Lung (tissue), 12 donors: ENCODE data around the gene OPRL1. TPM values are rescaled to one million over a fixed set of nuclear protein-coding genes. Genes with fewer than 3 reads are reported as not detected.

Experiments used
- ATAC-seq: fragments of 200-7000 bp; cut with Tn5 transposase; one replicate; pipeline ENCODE4 v1.9.1; 2020; ENCODE audit warnings: moderate number of reproducible peaks; ENCODE audit not compliant: insufficient read depth, low FRiP score
- DNase-seq, 3 donors: peaks; one replicate each; pipeline ENCODE4 v3.0.0-alpha.2; 2013 to 2017
- H3K27ac ChIP-seq, 2 donors: one replicate each; pipeline ENCODE4 v1.5.1; 2013; ENCODE audit warnings: mild to moderate bottlenecking in 2 of 2, moderate library complexity in 2 of 2, control low read depth in 1 of 2, inconsistent platforms in 1 of 2, low read depth in 1 of 2, low read length in 1 of 2
- H3K27me3 ChIP-seq, 3 donors: one replicate each; pipeline ENCODE4 v1.5.1; 2013; ENCODE audit warnings: low read length in 2 of 3; ENCODE audit not compliant: control insufficient read depth in 3 of 3, insufficient read depth in 3 of 3
- H3K36me3 ChIP-seq, 4 donors: one replicate each; pipeline ENCODE4 v1.5.1; 2013; ENCODE audit warnings: low read length in 4 of 4, mild to moderate bottlenecking in 1 of 4, moderate library complexity in 1 of 4; ENCODE audit not compliant: control insufficient read depth in 4 of 4, insufficient read depth in 4 of 4
- H3K4me1 ChIP-seq, 5 donors: one replicate each; pipeline ENCODE4 v1.5.1; 2013; ENCODE audit warnings: low read length in 5 of 5, mild to moderate bottlenecking in 2 of 5, moderate library complexity in 1 of 5; ENCODE audit not compliant: control insufficient read depth in 5 of 5, insufficient read depth in 5 of 5
- H3K4me3 ChIP-seq: one replicate; pipeline ENCODE4 v1.5.1; 2013; ENCODE audit warnings: mild to moderate bottlenecking, control low read depth, moderate library complexity
- H3K9ac ChIP-seq, 2 donors: one replicate each; pipeline ENCODE4 v1.5.1; 2013; ENCODE audit warnings: low read length in 2 of 2, control low read depth in 1 of 2; ENCODE audit not compliant: insufficient read depth in 1 of 2
- H3K9me3 ChIP-seq, 4 donors: one replicate each; pipeline ENCODE4 v1.5.1; 2013; ENCODE audit warnings: low read length in 3 of 4, mild to moderate bottlenecking in 1 of 4, moderate library complexity in 1 of 4; ENCODE audit not compliant: control insufficient read depth in 4 of 4, insufficient read depth in 3 of 4
- WGBS, 2 donors: extraction: QIAGEN DNeasy Blood & Tissue Kit; methylation state at CpG; one replicate each; pipeline ENCODE4 v1.1.7; 2013; 5-methylcytosine and 5-hydroxymethylcytosine counted together
- polyA plus RNA-seq, 2 donors: library from polyadenylated mRNA; stranded (reverse); fragments of 200-250 nt; gene quantifications; one replicate each; pipeline ENCODE4 v1.2.1, GENCODE V29; 2013
- total RNA-seq, 2 donors: library from RNA; depleted of rRNA in 1 of 2; stranded (reverse); fragments of >200 nt in 1 of 2; gene quantifications; one replicate each; pipeline ENCODE4 v1.2.1, GENCODE V29; 2014 to 2021
- TF ChIP-seq, protein P1 (sequence below): IDR thresholded peaks from 2 replicates; pipeline ENCODE4 v1.5.1; 2012; ENCODE audit warnings: mild to moderate bottlenecking; ENCODE audit errors: control extremely low read depth, extremely low read depth
- donor health status: control.
- donor health status: control.
- donor health status: Bipolar disorder and iron deficiency.
- donor health status: healthy.
- donor health status: DM: yes; HTN: yes; CAD: no.

OPRL1 gene
- total and polyA plus RNA-seq, 4 donors = 0.45 to 3.1 (median 2.1) TPM

DNA sequence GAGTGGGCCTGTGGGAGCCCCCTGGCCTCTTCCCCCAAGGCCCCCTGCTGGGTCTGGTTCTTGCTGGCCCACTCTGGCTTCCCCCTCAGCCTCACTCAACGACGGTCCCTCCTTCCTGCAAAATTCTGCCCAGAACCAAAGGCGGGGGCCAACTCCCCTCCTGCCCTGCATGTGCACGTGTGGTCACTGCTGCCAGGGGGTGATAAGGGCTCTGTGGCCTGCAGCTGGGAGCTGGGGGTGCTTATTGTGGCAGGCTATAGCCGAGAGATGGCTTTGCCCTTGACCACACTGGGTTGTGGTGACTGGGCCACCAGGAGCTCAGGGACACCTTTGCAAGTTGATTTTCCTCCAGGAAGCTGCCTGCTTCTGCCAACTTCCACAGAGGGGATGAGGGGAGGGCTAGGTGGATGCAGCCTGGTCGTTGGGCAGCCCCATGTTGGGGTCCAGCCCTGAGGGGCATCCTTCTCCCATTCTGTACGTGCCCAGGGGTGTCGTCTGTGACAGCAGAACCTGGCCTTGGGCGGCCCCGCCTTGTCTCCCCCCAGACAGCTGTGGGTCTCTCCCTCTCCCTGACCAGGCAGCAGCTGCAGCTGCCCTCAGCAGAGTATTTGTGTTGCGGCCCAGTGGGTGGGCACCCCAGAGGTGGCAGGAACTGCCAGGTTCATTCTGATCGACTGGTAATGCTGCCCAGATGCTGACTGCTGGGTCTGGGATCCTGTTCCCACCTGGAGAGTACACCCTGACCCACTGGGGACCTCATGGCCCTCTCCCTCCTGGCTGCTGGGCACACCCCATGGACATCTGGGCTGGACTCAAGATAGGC, 11.3 kb upstream of the OPRL1 start:
- no peak overlapping the region for H3K27ac ChIP-seq
- no peaks in the 10 kb centered on the region for H3K9me3 ChIP-seq
- 62 to 78% methylated on average over 12 of the region's 12 CpGs for WGBS, 2 donors
- DNase-seq (no peak), ATAC-seq (no peak)
- H3K27me3 ChIP-seq = no peaks in the 10 kb centered on the region
- no peak overlapping the region for H3K4me3 ChIP-seq
- H3K36me3 ChIP-seq = peaks cover 0 to 23% (median 11%) of the 10 kb centered on the region in 4 donors
- H3K4me1 ChIP-seq = peaks cover 4 to 14% (median 8%) of the 10 kb centered on the region in 5 donors
- TF ChIP-seq, protein P1, sequence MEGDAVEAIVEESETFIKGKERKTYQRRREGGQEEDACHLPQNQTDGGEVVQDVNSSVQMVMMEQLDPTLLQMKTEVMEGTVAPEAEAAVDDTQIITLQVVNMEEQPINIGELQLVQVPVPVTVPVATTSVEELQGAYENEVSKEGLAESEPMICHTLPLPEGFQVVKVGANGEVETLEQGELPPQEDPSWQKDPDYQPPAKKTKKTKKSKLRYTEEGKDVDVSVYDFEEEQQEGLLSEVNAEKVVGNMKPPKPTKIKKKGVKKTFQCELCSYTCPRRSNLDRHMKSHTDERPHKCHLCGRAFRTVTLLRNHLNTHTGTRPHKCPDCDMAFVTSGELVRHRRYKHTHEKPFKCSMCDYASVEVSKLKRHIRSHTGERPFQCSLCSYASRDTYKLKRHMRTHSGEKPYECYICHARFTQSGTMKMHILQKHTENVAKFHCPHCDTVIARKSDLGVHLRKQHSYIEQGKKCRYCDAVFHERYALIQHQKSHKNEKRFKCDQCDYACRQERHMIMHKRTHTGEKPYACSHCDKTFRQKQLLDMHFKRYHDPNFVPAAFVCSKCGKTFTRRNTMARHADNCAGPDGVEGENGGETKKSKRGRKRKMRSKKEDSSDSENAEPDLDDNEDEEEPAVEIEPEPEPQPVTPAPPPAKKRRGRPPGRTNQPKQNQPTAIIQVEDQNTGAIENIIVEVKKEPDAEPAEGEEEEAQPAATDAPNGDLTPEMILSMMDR = no peak
- no peak overlapping the region for H3K9ac ChIP-seq

DNA sequence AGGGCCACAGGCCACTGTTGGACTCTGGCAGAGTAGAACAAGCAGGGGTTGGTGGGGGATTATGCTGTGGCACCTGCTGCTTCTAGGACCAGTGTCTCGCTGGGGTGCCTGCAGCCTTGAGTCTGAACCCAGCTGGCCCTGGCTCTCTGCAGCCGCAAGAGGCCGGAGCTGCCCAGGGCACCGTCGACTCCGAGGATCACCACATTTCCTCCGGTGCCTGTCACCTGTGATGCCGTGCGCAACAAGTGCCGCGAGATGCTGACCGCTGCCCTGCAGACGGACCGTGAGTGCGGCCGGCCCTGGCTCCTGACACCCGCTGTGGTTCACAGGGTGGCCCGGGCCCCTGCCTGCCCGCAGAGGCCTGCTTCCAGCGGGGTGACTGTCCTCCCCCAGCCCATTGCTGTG, 10.7 kb upstream of the OPRL1 start:
- Histone ChIP-seq H3K27ac (no peak overlapping the region), H3K9ac (no peak overlapping the region), H3K27me3 (no peaks in the 10 kb centered on the region), H3K9me3 (no peaks in the 10 kb centered on the region), H3K4me1 (peaks cover under 1 to 8% (median 2%) of the 10 kb centered on the region in 5 donors), H3K36me3 (peaks cover 0 to 24% (median 14%) of the 10 kb centered on the region in 4 donors), H3K4me3 (no peak overlapping the region)
- DNase-seq (no peak), ATAC-seq (no peak)
- TF ChIP-seq, protein P1 = no peak
- 87 to 89% methylated on average over 20 of the region's 20 CpGs for WGBS, 2 donors

DNA sequence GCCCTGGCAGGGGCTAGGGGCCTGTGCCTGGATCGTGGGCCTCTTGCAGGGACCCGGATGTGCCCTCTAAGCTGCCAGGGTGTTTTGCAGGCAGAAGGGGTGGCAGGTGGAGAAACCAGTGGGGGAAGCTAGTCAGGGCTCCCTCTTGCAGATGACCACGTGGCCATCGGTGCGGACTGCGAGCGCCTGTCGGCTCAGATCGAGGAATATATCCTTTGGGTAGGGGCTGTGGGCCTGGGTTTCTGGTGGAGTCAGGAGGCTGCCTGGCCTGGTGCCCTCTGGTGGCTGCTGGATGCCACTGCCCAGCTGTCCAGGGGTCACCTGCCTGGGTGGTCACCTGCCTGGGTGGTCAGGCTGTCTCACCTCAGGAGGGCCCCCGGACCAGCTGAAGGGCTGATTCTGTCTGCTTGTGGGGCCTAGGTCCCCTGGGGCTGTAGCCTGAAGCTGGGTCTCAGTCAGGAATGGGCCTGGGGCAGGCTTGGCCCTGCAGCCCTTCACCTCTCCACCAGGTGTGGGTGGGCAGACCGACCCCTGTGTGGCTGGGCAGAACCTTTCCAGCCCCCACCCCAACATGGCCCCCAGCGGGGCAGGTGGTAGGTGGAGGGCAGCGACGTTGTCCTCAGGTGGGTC, 10.2 kb upstream of the OPRL1 start:
- peak in 1 of 3 donors; percentile 64 for DNase-seq
- TF ChIP-seq, protein P1 = peak; percentile 7
- ATAC-seq = no peak
- Histone ChIP-seq H3K27me3 (no peaks in the 10 kb centered on the region), H3K36me3 (peaks cover 0 to 29% (median 14%) of the 10 kb centered on the region in 4 donors), H3K27ac (no peak overlapping the region), H3K9ac (no peak overlapping the region), H3K4me3 (no peak overlapping the region), H3K4me1 (peaks cover 0 to 5% (median 0%) of the 10 kb centered on the region in 5 donors), H3K9me3 (no peaks in the 10 kb centered on the region)
- 54 to 61% methylated on average over 14 of the region's 14 CpGs for WGBS, 2 donors
